Endothelial cell of umbilical vein (primary cell): Measurements from ENCODE around the gene LEAP2. TPM values are rescaled to one million over a fixed set of nuclear protein-coding genes. Genes with fewer than 3 reads are reported as not detected.

Experiments
- BruUV-seq: library from RNA; stranded (reverse); fragments of 400-500 nt; replicated peaks from 2 replicates; lab custom pipeline; 2021; lab: Mats Ljungman, UMichigan
- CTCF ChIA-PET: fragments of 300-600, 350-600 bp; sonication (Branson Sonifier 250); formaldehyde crosslinking; loops from one replicate; lab custom pipeline; 2021; ENCODE audit warnings: antibody characterized with exemption, inconsistent platforms; lab: Charles Lee
- POLR2A ChIA-PET: fragments of 300-600, 350-600 bp; sonication (Branson Sonifier 250); formaldehyde crosslinking; loops from one replicate; lab custom pipeline; 2021; ENCODE audit warnings: antibody characterized with exemption, inconsistent platforms; lab: Charles Lee
- DNase-seq: peaks from one replicate; pipeline ENCODE4 v3.0.0-alpha.2; 2011; ENCODE audit warnings: low read depth, low spot score
- FAIRE-seq: peaks from 2 replicates; lab custom pipeline; 2011; peaks lifted over from hg19 to GRCh38; lab: Jason Lieb, UNC
- H2AFZ ChIP-seq: 2 replicates; pipeline ENCODE4 v1.6.0; 2012; ENCODE audit warnings: low read depth, low read length, control low read depth, inconsistent platforms
- H3K27ac ChIP-seq: 2 replicates; pipeline ENCODE4 v1.5.1; 2011; ENCODE audit warnings: low read depth, mild to moderate bottlenecking, control low read depth, low read length, moderate library complexity; ENCODE audit not compliant: insufficient read depth
- H3K27me3 ChIP-seq, 2 experiments: 2 replicates each; pipeline versions ENCODE4 v1.6.0 to v1.6.1; 2011; ENCODE audit warnings: low read length in 2 of 2, mixed read lengths in 1 of 2; ENCODE audit not compliant: control insufficient read depth in 2 of 2, insufficient read depth in 2 of 2
- H3K36me3 ChIP-seq, 2 experiments: 2 replicates in 1 of 2; 3 replicates in 1 of 2; pipeline ENCODE4 v1.5.1; 2011; ENCODE audit warnings: low read length in 2 of 2, mild to moderate bottlenecking in 1 of 2, moderate library complexity in 1 of 2; ENCODE audit not compliant: control insufficient read depth in 2 of 2, insufficient read depth in 2 of 2; ENCODE audit errors: extremely low read depth in 1 of 2
- H3K4me1 ChIP-seq: 3 replicates; pipeline ENCODE4 v1.5.1; 2011; ENCODE audit warnings: mild to moderate bottlenecking, low read length; ENCODE audit not compliant: control insufficient read depth, insufficient read depth; ENCODE audit errors: extremely low read depth
- H3K4me2 ChIP-seq: 2 replicates; pipeline ENCODE4 v1.6.1; 2011; ENCODE audit warnings: low read length, control low read depth, mixed read lengths; ENCODE audit not compliant: insufficient read depth
- H3K4me3 ChIP-seq, 3 experiments: fragments of 200-600 bp in 1 of 3; sonication (generic), shearing (Covaris generic) in 1 of 3; replicated peaks in 1 of 3; 2 replicates each; pipeline ENCODE4 v1.5.1; 2011 to 2016; ENCODE audit warnings: control low read depth in 3 of 3, low read length in 3 of 3, mild to moderate bottlenecking in 2 of 3, inconsistent platforms in 1 of 3, low read depth in 1 of 3, moderate library complexity in 1 of 3; ENCODE audit not compliant: insufficient read depth in 1 of 3
- H3K79me2 ChIP-seq: 2 replicates; pipeline ENCODE4 v1.6.0; 2012; ENCODE audit warnings: low read length, inconsistent platforms; ENCODE audit not compliant: control insufficient read depth, insufficient read depth
- H3K9ac ChIP-seq: replicated peaks from 2 replicates; pipeline ENCODE3; 2011; ENCODE audit warnings: low read length, control low read depth; ENCODE audit not compliant: insufficient read depth; ENCODE audit errors: extremely low read depth
- H3K9me1 ChIP-seq: replicated peaks from 3 replicates; pipeline ENCODE4 v1.6.0; 2011; ENCODE audit warnings: mild to moderate bottlenecking, low read length; ENCODE audit not compliant: control insufficient read depth, insufficient read depth; ENCODE audit errors: extremely low read depth
- H3K9me3 ChIP-seq: replicated peaks from 2 replicates; pipeline ENCODE4 v1.5.1; 2012; ENCODE audit warnings: low read length, inconsistent platforms; ENCODE audit not compliant: control insufficient read depth, insufficient read depth
- H4K20me1 ChIP-seq: replicated peaks from 2 replicates; pipeline ENCODE3; 2011; ENCODE audit warnings: mild to moderate bottlenecking, low read length; ENCODE audit not compliant: control insufficient read depth, insufficient read depth; ENCODE audit errors: extremely low read depth
- CTCF ChIP-seq, 2 donors: IDR thresholded peaks; 1 replicate in 1 of 2; 2 replicates in 1 of 2; pipeline ENCODE4 v1.5.1; 2011; ENCODE audit warnings: low read length in 2 of 2, mild to moderate bottlenecking in 2 of 2, moderate library complexity in 2 of 2, control low read depth in 1 of 2, inconsistent platforms in 1 of 2, low read depth in 1 of 2; ENCODE audit not compliant: insufficient read depth in 1 of 2; ENCODE audit errors: extremely low read depth in 1 of 2
- EZH2 ChIP-seq: IDR thresholded peaks from 2 replicates; pipeline ENCODE4 v1.6.1; 2012; ENCODE audit warnings: borderline replicate concordance, low read depth, mild to moderate bottlenecking, moderate library complexity, low read length, inconsistent platforms; ENCODE audit not compliant: severe bottlenecking
- FOS ChIP-seq: IDR thresholded peaks from 2 replicates; pipeline ENCODE4 v1.6.1; 2011; ENCODE audit warnings: mild to moderate bottlenecking, low read length, moderate library complexity, borderline replicate concordance; ENCODE audit not compliant: insufficient read depth
- GATA2 ChIP-seq: IDR thresholded peaks from 2 replicates; pipeline ENCODE4 v1.7.0; 2011; ENCODE audit warnings: low read depth, mild to moderate bottlenecking, moderate library complexity, mixed read lengths, low read length; ENCODE audit not compliant: insufficient read length, insufficient read depth
- JUN ChIP-seq: IDR thresholded peaks from 2 replicates; pipeline ENCODE4 v1.6.1; 2011; ENCODE audit warnings: borderline replicate concordance, low read depth; ENCODE audit not compliant: insufficient read length, insufficient read depth
- MYC ChIP-seq: IDR thresholded peaks from one replicate; pipeline ENCODE4 v1.6.1; 2011; ENCODE audit warnings: mild to moderate bottlenecking, low read depth, low read length
- POLR2A ChIP-seq: IDR thresholded peaks from 2 replicates; pipeline ENCODE4 v1.6.1; 2012; ENCODE audit warnings: low read depth, mild to moderate bottlenecking, control low read depth, low read length
- POLR2AphosphoS5 ChIP-seq: IDR thresholded peaks from 2 replicates; pipeline ENCODE4 v1.6.1; 2012; ENCODE audit warnings: low read depth, mild to moderate bottlenecking, control low read depth, low read length, moderate library complexity; ENCODE audit not compliant: insufficient read depth
- dilution Hi-C: fragments of 300-500 bp; cut with MboI; formaldehyde crosslinking; loops from one replicate; pipeline ENCODE4 v1.15.0; 2019; ENCODE audit warnings: low sequenced_read_pairs; ENCODE audit not compliant: extremely low pct_ligation_motif_present
- intact Hi-C: fragments of 100-400 bp; cut with micrococcal nuclease; formaldehyde crosslinking; loops from one replicate; pipeline ENCODE4 v1.10.0; 2022
- polyA plus RNA-seq, 4 experiments: library from polyadenylated mRNA; depleted of rRNA in 3 of 4; stranded (reverse) in 3 of 4; unstranded in 1 of 4; fragments of >200 nt; gene quantifications; 2 replicates each; pipeline versions ENCODE4 v1.2.1 to v1.2.3, GENCODE V29; 2011 to 2012; ENCODE audit warnings: missing spikeins in 1 of 4
- total RNA-seq: library from RNA; stranded (reverse); gene quantifications from 2 replicates; pipeline ENCODE4 v1.2.3, GENCODE V29; 2021
- TF ChIP-seq, protein P1 (sequence below): IDR thresholded peaks from 2 replicates; pipeline ENCODE4 v1.6.1; 2011; ENCODE audit not compliant: insufficient read depth, insufficient read length

The LEAP2 gene
- total and polyA plus RNA-seq, 2 donors (not counting 3 experiments of a cell fraction or from before 2014, with no cell fraction given), result 0.37 to 0.40 TPM

GRCh38 chr5:132853790-132854189 is 19.7 kb upstream of the LEAP2 start:
- CTCF ChIA-PET, result interaction anchor here (0.8 to 2.2 kb wide), 11 partner anchors 10 to 99 kb away, joined by 3 to 13 read pairs (median 4); partner anchors contain the start of genes GDF9, SHROOM1 and UQCRQ
- FAIRE-seq, result no peak

More at GRCh38 chr5:132853790-132854189, 19.7 kb upstream of the LEAP2 start:
- no peak overlapping the region for H3K27ac ChIP-seq
- H4K20me1 ChIP-seq, result no peaks in the 10 kb centered on the region
- no peaks in the 10 kb centered on the region for H3K27me3 ChIP-seq
- no peak for DNase-seq
- POLR2A ChIA-PET, result interaction anchor here (1.0 kb wide), 1 partner anchor 12 kb away, joined by 4 read pairs; the partner anchor contains the start of genes GDF9 and UQCRQ
- H3K79me2 ChIP-seq, result no peaks in the 10 kb centered on the region
- no peaks in the 10 kb centered on the region for H3K4me1 ChIP-seq
- dilution Hi-C loops, result no loop called here
- no peak overlapping the region for H3K9ac ChIP-seq
- H3K9me1 ChIP-seq, result no peaks in the 10 kb centered on the region
- no peaks in the 10 kb centered on the region for H3K36me3 ChIP-seq
- no peak overlapping the region for H3K4me3 ChIP-seq
- no peak overlapping the region for H3K4me2 ChIP-seq
- intact Hi-C loops, result loop anchor here (1.0 kb wide), 1 partner anchor 23 kb away; the partner anchor contains the start of gene SHROOM1
- no peak for TF ChIP-seq FOS
- no peak for TF ChIP-seq GATA2
- TF ChIP-seq EZH2, result no peak
- TF ChIP-seq POLR2AphosphoS5, result no peak
- TF ChIP-seq POLR2A, result no peak
- TF ChIP-seq MYC, result no peak
- TF ChIP-seq JUN, result no peak
- TF ChIP-seq, protein P1, sequence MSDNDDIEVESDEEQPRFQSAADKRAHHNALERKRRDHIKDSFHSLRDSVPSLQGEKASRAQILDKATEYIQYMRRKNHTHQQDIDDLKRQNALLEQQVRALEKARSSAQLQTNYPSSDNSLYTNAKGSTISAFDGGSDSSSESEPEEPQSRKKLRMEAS, result no peak
- no peak for TF ChIP-seq CTCF (IDR thresholded peaks at IDR 0.05; ENCODE audit: extremely low read depth in 1 of 2, insufficient read depth in 1 of 2, low read depth in 1 of 2, low read length in 2 of 2)
- no TSS peak for BruUV-seq
- H2AFZ ChIP-seq, result no peak overlapping the region
- H3K9me3 ChIP-seq, result no peaks in the 10 kb centered on the region
